ENCODE results near the gene KIF13A.

GRCh38 chr6:17945575-17945974 lies 41.9 kb downstream of the KIF13A start:
- TF ChIP-seq ELK1 (CRISPR knock-in tag; IDR thresholded peaks at IDR 0.05) (no peak), ZFP36 (IDR thresholded peaks at IDR 0.05; ENCODE audit: low read depth, low read length, partially characterized antibody) (no peak), XRCC5 (IDR thresholded peaks at IDR 0.05; ENCODE audit: low read depth, low read length) (no peak), ZBTB7A (IDR thresholded peaks at IDR 0.05; ENCODE audit: borderline replicate concordance, control insufficient read depth, low read depth, low read length) (no peak), CTCF (IDR thresholded peaks at IDR 0.05 in 2 of 3, conservative IDR thresholded peaks at IDR 0.05 in 1 of 3; ENCODE audit: insufficient read depth in 2 of 3, low read depth in 1 of 3, low read length in 3 of 3) (no peak), RBM39 (optimal IDR thresholded peaks at IDR 0.05; ENCODE audit: low read depth, low read length) (no peak)
